GM10266 (cell line): ENCODE data around the gene RFT1.

Experiments used
- DNase-seq: peaks from one replicate; pipeline ENCODE4 v3.0.0; 2012; ENCODE audit errors: extremely low spot score
- CTCF ChIP-seq: IDR thresholded peaks from 2 replicates; pipeline ENCODE4 v1.5.1; 2012; ENCODE audit warnings: mild to moderate bottlenecking, low read depth; ENCODE audit not compliant: control insufficient read depth, insufficient read depth; ENCODE audit errors: missing control alignments

RFT1 gene

DNA sequence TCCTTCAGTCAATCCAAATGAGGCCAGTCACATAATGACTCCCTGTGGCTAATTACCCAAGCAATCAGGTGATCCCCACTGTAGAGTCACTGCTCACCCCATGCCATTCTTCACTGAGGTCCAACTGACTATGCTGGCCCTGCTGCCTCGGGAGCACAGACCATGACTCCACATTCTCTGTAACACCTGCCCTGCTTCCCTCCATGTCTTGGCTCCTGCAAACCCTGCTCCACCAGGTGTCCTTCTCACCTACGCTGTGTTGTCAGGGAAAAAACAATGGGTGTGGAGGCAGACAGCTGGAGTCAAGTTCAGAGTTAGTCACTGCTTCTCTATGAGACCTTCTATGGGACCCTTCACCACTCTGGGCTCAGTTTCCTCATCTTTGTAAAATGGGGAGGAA, 78.3 kb downstream of the RFT1 start:
- peak; percentile 3 for DNase-seq
- no peak for TF ChIP-seq CTCF

GRCh38 chr3:53049987-53050386, 80.2 kb downstream of the RFT1 start:
- no peak for TF ChIP-seq CTCF
- DNase-seq = no peak

DNA sequence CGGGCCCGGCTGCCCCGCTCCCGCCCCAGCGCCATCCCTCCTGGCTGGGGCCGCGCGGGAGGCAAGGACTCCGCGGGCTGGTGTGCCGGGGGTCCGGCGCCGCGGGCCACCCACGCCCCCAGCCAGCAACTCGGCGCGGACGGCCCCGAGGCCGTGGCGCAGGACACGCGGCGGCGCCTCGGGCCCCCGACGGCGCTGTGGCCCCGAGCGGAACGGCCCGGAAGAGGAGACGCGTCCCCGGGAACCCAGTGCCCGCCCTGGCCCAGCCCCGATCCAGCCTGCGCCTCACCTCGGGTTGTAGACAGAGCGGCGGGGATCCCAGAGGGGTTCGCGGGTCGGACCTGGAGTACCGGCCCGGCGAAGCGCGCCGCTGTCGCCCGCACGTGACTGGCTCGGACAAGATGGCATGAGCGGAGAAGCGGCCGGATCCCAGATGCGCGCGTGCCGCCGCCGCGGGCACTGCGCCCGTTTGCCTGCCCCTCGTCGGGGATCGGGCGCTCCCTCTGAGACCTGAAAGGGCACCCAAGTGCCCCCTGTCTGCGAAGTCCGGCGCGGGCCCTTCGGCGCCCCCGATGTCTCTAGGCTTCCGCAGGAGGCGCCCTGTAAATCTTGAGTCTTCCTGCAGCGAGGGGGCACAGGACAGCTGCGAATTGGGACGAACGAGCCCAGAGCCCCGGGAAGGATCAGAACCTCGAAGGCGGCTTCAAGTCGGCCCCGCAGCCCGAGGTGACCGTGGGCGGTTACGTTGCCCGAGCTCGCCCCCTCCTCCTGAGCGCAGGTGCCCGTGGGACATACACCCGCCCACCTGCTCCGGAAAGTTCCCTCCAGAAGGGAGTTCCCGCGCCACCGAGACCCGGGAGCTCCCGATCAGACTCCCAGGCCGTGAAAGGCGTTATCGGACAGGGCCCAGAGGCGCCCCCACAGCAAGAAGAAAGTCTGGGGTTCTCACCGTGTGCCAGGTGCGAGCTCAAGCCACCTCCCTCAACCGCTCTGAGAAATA, 83.8 kb downstream of the RFT1 start:
- TF ChIP-seq CTCF = peak; percentile 62
- DNase-seq = peak; percentile 75

GRCh38 chr3:53045518-53046170, 84.6 kb downstream of the RFT1 start, which contains the start of gene SFMBT1:
Gene SFMBT1 (minus strand): TSS chr3:53046073. CDS start chr3:52969128, 76,945 bp downstream.
- no peak for TF ChIP-seq CTCF
- DNase-seq = peak; percentile 96

DNA sequence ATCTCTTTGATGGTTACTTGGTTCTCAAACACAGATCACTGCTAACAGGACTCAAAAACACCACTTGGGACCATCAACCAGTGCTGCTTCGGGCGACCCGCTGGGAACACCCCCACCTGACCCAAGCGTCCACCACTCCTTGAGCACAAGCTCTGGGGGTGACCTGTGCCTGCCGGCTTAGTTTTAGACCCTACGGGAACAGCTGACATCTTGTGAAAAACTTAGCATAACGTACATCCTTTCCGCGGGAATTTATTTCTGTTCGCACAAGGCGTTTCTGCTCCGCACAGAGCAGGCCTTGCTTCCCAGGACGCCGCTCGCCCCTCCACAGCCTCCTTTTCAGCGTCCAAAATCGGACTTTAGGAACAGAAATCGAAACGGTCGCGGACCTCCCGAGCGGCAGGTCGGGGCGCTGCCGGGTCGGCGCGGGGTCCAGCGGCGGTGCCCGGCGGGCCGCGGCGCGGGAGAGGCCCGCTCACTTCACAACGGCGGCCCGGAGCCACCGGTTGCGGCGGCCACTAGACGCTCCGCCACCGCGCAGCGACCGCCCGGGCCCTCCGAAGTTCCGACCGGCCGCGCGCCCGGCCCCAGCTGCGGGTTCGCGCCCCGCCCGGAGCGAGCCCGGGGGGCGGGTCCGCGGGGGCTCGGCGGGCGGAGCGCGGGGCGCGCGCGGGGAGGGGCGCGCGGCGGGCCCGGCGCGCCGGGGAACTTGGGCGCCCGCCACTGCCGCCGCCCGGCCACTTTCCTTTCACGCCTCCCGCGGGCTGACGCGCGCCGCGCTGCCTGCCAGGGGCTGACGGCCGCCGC, 85.3 kb downstream of the RFT1 start:
- DNase-seq = peak; percentile 92
- peak; percentile 23 for TF ChIP-seq CTCF

GRCh38 chr3:53044371-53044710, 85.9 kb downstream of the RFT1 start:
- DNase-seq = no peak
- no peak for TF ChIP-seq CTCF
